A172 (cell line): ENCODE results near the gene AMACR. TPM values are rescaled to one million over a fixed set of nuclear protein-coding genes. Genes with fewer than 3 reads are reported as not detected.
A peak's percentile ranks its signal among the peaks of the same experiment; 100 is the strongest.
"Not testable (repeated sequence)": the region's sequence is repeated elsewhere in the genome, so short reads cannot be mapped to it uniquely, and the experiment has no call there.

Experiments used
- DNase-seq: peaks from one replicate; pipeline ENCODE4 v3.0.0-alpha.2; 2015; ENCODE audit warnings: low spot score
- total RNA-seq: library from RNA; depleted of rRNA; stranded (reverse); fragments of >200 nt; shearing (Covaris generic); gene quantifications from 2 replicates; pipeline ENCODE4 v1.2.3, GENCODE V29; 2014

Gene AMACR
- total RNA-seq, 1 experiment from 2014 or later = 25.1 TPM

- no peak for DNase-seq
Measured at GRCh38 chr5:34037726-34038125, 29.9 kb upstream of the AMACR start.

GRCh38 chr5:34035756-34036155 lies 27.9 kb upstream of the AMACR start:
- DNase-seq = no peak

- DNase-seq = no peak
Measured at GRCh38 chr5:34034534-34035327, 26.9 kb upstream of the AMACR start.

- DNase-seq = no peak
Measured at GRCh38 chr5:34031966-34032365, 24.1 kb upstream of the AMACR start.

- no peak for DNase-seq
Measured at GRCh38 chr5:34031117-34031516, 23.3 kb upstream of the AMACR start.

- not testable (repeated sequence) for DNase-seq
Measured at GRCh38 chr5:34030585-34030984, 22.7 kb upstream of the AMACR start.

GRCh38 chr5:34030048-34030447 lies 22.2 kb upstream of the AMACR start:
- no peak for DNase-seq

GRCh38 chr5:34028349-34028748 lies 20.5 kb upstream of the AMACR start:
- DNase-seq = no peak

GRCh38 chr5:34026089-34026761 lies 18.4 kb upstream of the AMACR start:
- DNase-seq = no peak

- DNase-seq = peak; percentile 10
Measured at GRCh38 chr5:34022121-34022705, 14.4 kb upstream of the AMACR start.

GRCh38 chr5:34021334-34021733 lies 13.5 kb upstream of the AMACR start:
- no peak for DNase-seq

- no peak for DNase-seq
Measured at GRCh38 chr5:34020726-34021125, 12.9 kb upstream of the AMACR start.

- no peak for DNase-seq
Measured at GRCh38 chr5:34017254-34017653, 9.4 kb upstream of the AMACR start.

- DNase-seq = no peak
Measured at GRCh38 chr5:34016750-34017149, 8.9 kb upstream of the AMACR start.

GRCh38 chr5:34016222-34016621 lies 8.4 kb upstream of the AMACR start:
- DNase-seq = no peak

GRCh38 chr5:34015120-34015822 lies 7.4 kb upstream of the AMACR start:
- DNase-seq = no peak

GRCh38 chr5:34014626-34015025 lies 6.8 kb upstream of the AMACR start:
- DNase-seq = no peak

- no peak for DNase-seq
Measured at GRCh38 chr5:34013547-34013946, 5.7 kb upstream of the AMACR start.

GRCh38 chr5:34012791-34013190 lies 4.9 kb upstream of the AMACR start:
- no peak for DNase-seq

- DNase-seq = no peak
Measured at GRCh38 chr5:34011536-34011935, 3.7 kb upstream of the AMACR start.

GRCh38 chr5:34010146-34010545 lies 2.3 kb upstream of the AMACR start:
- DNase-seq = not testable (repeated sequence)

GRCh38 chr5:34009610-34010009 lies 1.8 kb upstream of the AMACR start:
- DNase-seq = no peak
